GM12801 (cell line): ENCODE data around the gene ARHGAP24.

Experiments
- CTCF ChIP-seq: IDR thresholded peaks from one replicate; pipeline ENCODE4 v1.5.1; 2011; ENCODE audit warnings: control low read depth; ENCODE audit not compliant: insufficient read length; ENCODE audit errors: extremely low read depth

ARHGAP24 gene

DNA sequence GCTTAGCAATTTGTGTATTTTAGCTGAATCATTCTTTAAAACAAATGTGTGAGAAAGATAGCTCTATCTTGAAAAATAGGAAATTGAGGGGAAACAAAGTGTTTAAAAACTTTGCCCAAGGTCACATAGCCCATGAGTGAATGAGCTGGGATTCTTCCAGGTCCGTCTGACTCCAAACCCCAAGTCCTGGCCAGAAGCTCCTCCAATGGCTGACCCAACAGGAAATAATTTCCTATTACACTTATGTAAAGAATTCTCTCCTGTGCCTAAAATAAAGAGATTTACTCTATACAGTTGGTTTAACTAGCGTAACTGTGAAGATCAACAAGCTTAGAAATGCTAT is 287.6 kb downstream of the ARHGAP24 start:
- TF ChIP-seq CTCF = no peak

GRCh38 chr4:85763202-85763601 is 288.3 kb downstream of the ARHGAP24 start:
- no peak for TF ChIP-seq CTCF

GRCh38 chr4:85767649-85768048 is 292.7 kb downstream of the ARHGAP24 start:
- TF ChIP-seq CTCF = no peak

- TF ChIP-seq CTCF = no peak
Measured at GRCh38 chr4:85769009-85769408, 294.1 kb downstream of the ARHGAP24 start.

DNA sequence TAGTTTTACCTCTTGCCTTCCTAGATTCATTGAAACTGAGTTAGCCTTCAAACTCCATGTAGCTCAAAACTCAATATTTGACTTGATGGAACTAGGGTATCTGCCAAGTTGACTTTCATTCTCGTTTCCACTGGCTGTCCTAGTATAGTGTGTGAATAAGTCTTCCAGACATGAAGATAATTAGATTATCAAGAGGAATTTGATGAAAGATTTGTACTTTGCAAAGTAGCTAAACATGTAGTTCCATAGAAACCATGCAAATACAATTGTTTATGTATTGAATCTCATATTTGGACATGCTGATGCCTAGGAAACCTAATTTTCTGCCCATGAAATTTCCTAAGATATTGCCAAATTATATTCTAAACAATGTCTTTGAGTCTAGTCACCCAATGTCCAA is 297.5 kb downstream of the ARHGAP24 start:
- TF ChIP-seq CTCF = no peak

DNA sequence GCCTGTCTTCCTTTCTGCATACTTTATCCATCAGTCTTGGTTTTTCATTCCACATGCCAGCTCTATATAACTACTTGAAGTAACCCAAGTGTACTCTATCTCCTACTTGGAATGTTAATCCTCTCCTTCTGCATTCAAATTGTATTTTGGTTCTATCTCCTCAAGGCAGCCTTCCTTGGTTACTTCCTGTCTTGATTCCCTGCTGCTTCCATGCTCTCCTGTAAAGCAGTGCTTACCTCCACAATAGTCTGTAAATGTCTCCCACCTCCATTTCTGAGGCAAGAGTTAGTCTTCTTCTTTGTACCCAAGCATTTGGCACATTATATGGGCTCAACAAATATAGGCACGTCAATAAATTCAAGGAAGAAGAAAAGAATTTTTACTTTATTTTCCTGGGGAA is 298.4 kb downstream of the ARHGAP24 start:
- no peak for TF ChIP-seq CTCF

GRCh38 chr4:85774000-85774399 is 299.1 kb downstream of the ARHGAP24 start:
- no peak for TF ChIP-seq CTCF

DNA sequence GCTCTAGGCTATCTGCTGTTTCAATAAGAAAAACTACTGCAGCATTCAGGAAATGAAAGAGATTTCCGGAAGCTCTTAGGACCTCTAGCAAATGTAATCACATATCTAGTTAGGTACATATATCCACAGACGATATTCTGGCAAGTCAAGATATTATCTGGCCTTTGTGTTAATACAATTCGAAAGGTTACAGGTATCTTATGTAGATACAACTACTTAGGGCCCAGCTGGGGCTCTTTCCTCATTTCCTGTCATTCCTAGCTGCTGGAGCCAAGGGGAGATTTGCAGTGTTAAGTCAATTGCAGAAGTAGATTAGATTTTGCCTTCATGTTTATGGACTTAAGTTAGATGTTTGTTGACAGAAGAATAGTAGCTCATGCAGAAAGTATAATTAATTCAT is 299.5 kb downstream of the ARHGAP24 start:
- TF ChIP-seq CTCF = no peak
